ENCODE measurements around the gene NDP. TPM values are rescaled to one million over a fixed set of nuclear protein-coding genes. Genes with fewer than 3 reads are reported as not detected.

Gene NDP, protein sequence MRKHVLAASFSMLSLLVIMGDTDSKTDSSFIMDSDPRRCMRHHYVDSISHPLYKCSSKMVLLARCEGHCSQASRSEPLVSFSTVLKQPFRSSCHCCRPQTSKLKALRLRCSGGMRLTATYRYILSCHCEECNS
- total RNA-seq: 0.34 and 2.0 TPM in 2 replicates

GRCh38 chrX:43973249-43974099, at the start of gene NDP:
TSS of gene NDP (minus strand) at chrX:43973390. CDS start at chrX:43958645, 14,745 bp downstream.

Other genes with a start within 250 kb of the NDP start
- gene MAOB, start 90.9 kb downstream of the NDP start, total RNA-seq: 1.0 and 5.5 TPM in 2 replicates